Endothelial cell of umbilical vein (primary cell): ENCODE results near the gene MUC4. TPM values are rescaled to one million over a fixed set of nuclear protein-coding genes. Genes with fewer than 3 reads are reported as not detected.
"Not testable (repeated sequence)": the region's sequence is repeated elsewhere in the genome, so short reads cannot be mapped to it uniquely, and the experiment has no call there.

Source experiments
- BruUV-seq: library from RNA; stranded (reverse); fragments of 400-500 nt; replicated peaks from 2 replicates; lab custom pipeline; 2021; lab: Mats Ljungman, UMichigan
- CTCF ChIA-PET: fragments of 300-600, 350-600 bp; sonication (Branson Sonifier 250); formaldehyde crosslinking; loops from one replicate; lab custom pipeline; 2021; ENCODE audit warnings: antibody characterized with exemption, inconsistent platforms; lab: Charles Lee
- POLR2A ChIA-PET: fragments of 300-600, 350-600 bp; sonication (Branson Sonifier 250); formaldehyde crosslinking; loops from one replicate; lab custom pipeline; 2021; ENCODE audit warnings: antibody characterized with exemption, inconsistent platforms; lab: Charles Lee
- DNase-seq: peaks from one replicate; pipeline ENCODE4 v3.0.0-alpha.2; 2011; ENCODE audit warnings: low read depth, low spot score
- FAIRE-seq: peaks from 2 replicates; lab custom pipeline; 2011; peaks lifted over from hg19 to GRCh38; lab: Jason Lieb, UNC
- H2AFZ ChIP-seq: 2 replicates; pipeline ENCODE4 v1.6.0; 2012; ENCODE audit warnings: low read depth, low read length, control low read depth, inconsistent platforms
- H3K27ac ChIP-seq: 2 replicates; pipeline ENCODE4 v1.5.1; 2011; ENCODE audit warnings: low read depth, mild to moderate bottlenecking, control low read depth, low read length, moderate library complexity; ENCODE audit not compliant: insufficient read depth
- H3K27me3 ChIP-seq, 2 experiments: 2 replicates each; pipeline versions ENCODE4 v1.6.0 to v1.6.1; 2011; ENCODE audit warnings: low read length in 2 of 2, mixed read lengths in 1 of 2; ENCODE audit not compliant: control insufficient read depth in 2 of 2, insufficient read depth in 2 of 2
- H3K36me3 ChIP-seq, 2 experiments: 2 replicates in 1 of 2; 3 replicates in 1 of 2; pipeline ENCODE4 v1.5.1; 2011; ENCODE audit warnings: low read length in 2 of 2, mild to moderate bottlenecking in 1 of 2, moderate library complexity in 1 of 2; ENCODE audit not compliant: control insufficient read depth in 2 of 2, insufficient read depth in 2 of 2; ENCODE audit errors: extremely low read depth in 1 of 2
- H3K4me1 ChIP-seq: 3 replicates; pipeline ENCODE4 v1.5.1; 2011; ENCODE audit warnings: mild to moderate bottlenecking, low read length; ENCODE audit not compliant: control insufficient read depth, insufficient read depth; ENCODE audit errors: extremely low read depth
- H3K4me2 ChIP-seq: 2 replicates; pipeline ENCODE4 v1.6.1; 2011; ENCODE audit warnings: low read length, control low read depth, mixed read lengths; ENCODE audit not compliant: insufficient read depth
- H3K4me3 ChIP-seq, 3 experiments: fragments of 200-600 bp in 1 of 3; sonication (generic), shearing (Covaris generic) in 1 of 3; replicated peaks in 1 of 3; 2 replicates each; pipeline ENCODE4 v1.5.1; 2011 to 2016; ENCODE audit warnings: control low read depth in 3 of 3, low read length in 3 of 3, mild to moderate bottlenecking in 2 of 3, inconsistent platforms in 1 of 3, low read depth in 1 of 3, moderate library complexity in 1 of 3; ENCODE audit not compliant: insufficient read depth in 1 of 3
- H3K79me2 ChIP-seq: 2 replicates; pipeline ENCODE4 v1.6.0; 2012; ENCODE audit warnings: low read length, inconsistent platforms; ENCODE audit not compliant: control insufficient read depth, insufficient read depth
- H3K9ac ChIP-seq: replicated peaks from 2 replicates; pipeline ENCODE3; 2011; ENCODE audit warnings: low read length, control low read depth; ENCODE audit not compliant: insufficient read depth; ENCODE audit errors: extremely low read depth
- H3K9me1 ChIP-seq: replicated peaks from 3 replicates; pipeline ENCODE4 v1.6.0; 2011; ENCODE audit warnings: mild to moderate bottlenecking, low read length; ENCODE audit not compliant: control insufficient read depth, insufficient read depth; ENCODE audit errors: extremely low read depth
- H3K9me3 ChIP-seq: replicated peaks from 2 replicates; pipeline ENCODE4 v1.5.1; 2012; ENCODE audit warnings: low read length, inconsistent platforms; ENCODE audit not compliant: control insufficient read depth, insufficient read depth
- H4K20me1 ChIP-seq: replicated peaks from 2 replicates; pipeline ENCODE3; 2011; ENCODE audit warnings: mild to moderate bottlenecking, low read length; ENCODE audit not compliant: control insufficient read depth, insufficient read depth; ENCODE audit errors: extremely low read depth
- MYC ChIP-seq: IDR thresholded peaks from one replicate; pipeline ENCODE4 v1.6.1; 2011; ENCODE audit warnings: mild to moderate bottlenecking, low read depth, low read length
- POLR2AphosphoS5 ChIP-seq: IDR thresholded peaks from 2 replicates; pipeline ENCODE4 v1.6.1; 2012; ENCODE audit warnings: low read depth, mild to moderate bottlenecking, control low read depth, low read length, moderate library complexity; ENCODE audit not compliant: insufficient read depth
- dilution Hi-C: fragments of 300-500 bp; cut with MboI; formaldehyde crosslinking; loops from one replicate; pipeline ENCODE4 v1.15.0; 2019; ENCODE audit warnings: low sequenced_read_pairs; ENCODE audit not compliant: extremely low pct_ligation_motif_present
- intact Hi-C: fragments of 100-400 bp; cut with micrococcal nuclease; formaldehyde crosslinking; loops from one replicate; pipeline ENCODE4 v1.10.0; 2022
- polyA plus RNA-seq, 4 experiments: library from polyadenylated mRNA; depleted of rRNA in 3 of 4; stranded (reverse) in 3 of 4; unstranded in 1 of 4; fragments of >200 nt; gene quantifications; 2 replicates each; pipeline versions ENCODE4 v1.2.1 to v1.2.3, GENCODE V29; 2011 to 2012; ENCODE audit warnings: missing spikeins in 1 of 4
- total RNA-seq: library from RNA; stranded (reverse); gene quantifications from 2 replicates; pipeline ENCODE4 v1.2.3, GENCODE V29; 2021

MUC4 gene
- total and polyA plus RNA-seq, 2 donors (not counting 3 experiments of a cell fraction or from before 2014, with no cell fraction given) = 0.04 TPM; not detected in 1

DNA sequence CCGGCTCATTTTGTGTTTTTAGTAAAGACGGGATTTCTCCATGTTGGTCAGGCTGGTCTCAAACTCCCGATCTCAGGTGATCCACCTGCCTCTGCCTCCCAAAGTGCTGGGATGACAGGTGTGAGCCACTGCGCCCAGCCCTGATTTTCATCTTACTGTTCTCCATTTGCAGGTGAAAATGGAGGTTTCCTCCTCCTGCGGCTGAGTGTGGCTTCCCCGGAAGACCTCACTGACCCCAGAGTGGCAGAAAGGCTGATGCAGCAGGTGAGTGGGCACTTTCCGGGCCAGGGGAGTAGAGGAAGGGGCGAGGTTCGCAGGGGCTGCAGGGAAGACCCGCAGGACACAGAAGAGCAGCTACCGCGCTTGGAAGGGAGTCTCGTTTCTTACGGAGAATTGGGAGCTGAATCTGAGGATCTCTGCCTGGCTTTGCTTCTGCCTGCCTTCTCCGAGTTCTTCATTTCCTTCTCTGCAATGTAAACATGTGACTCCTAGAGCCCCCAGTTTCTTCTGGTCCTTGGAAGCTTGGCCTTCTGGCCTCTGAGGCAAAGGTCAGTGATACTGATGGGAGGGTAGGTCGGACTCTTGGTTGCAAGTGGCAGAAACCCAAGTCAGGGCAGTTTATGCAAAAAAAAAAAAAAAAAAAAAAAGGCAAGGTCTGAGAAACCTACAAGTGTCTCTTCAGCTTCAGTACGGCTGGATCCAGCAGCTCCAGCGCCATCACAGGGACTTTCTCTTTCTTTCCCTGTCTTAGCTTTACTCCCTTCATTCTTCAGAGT is 82.1 kb downstream of the MUC4 start:
- no peak overlapping the region for H2AFZ ChIP-seq
- dilution Hi-C loops (no loop called here), intact Hi-C loops (no loop called here)
- TF ChIP-seq MYC = no peak
- TF ChIP-seq POLR2AphosphoS5 = no peak
- H3K27ac ChIP-seq = no peak overlapping the region
- ChIA-PET POLR2A (no interaction called here), CTCF (interaction anchor here (0.7 to 1.8 kb wide), 2 partner anchors 14 to 130 kb away, joined by 3 to 4 read pairs; no protein-coding TSS in a partner anchor)
- H3K4me3 ChIP-seq = no peak overlapping the region
- BruUV-seq = no TSS peak
- no peaks in the 10 kb centered on the region for H3K4me1 ChIP-seq
- no peaks in the 10 kb centered on the region for H3K36me3 ChIP-seq
- H3K9me3 ChIP-seq = no peaks in the 10 kb centered on the region
- FAIRE-seq (no peak), DNase-seq (no peak)
- H3K9ac ChIP-seq = no peak overlapping the region
- H4K20me1 ChIP-seq = no peaks in the 10 kb centered on the region
- H3K4me2 ChIP-seq = no peak overlapping the region
- H3K79me2 ChIP-seq = no peaks in the 10 kb centered on the region
- no peaks in the 10 kb centered on the region for H3K9me1 ChIP-seq
- peaks cover 0 to 2% of the 10 kb centered on the region in 2 experiments for H3K27me3 ChIP-seq

DNA sequence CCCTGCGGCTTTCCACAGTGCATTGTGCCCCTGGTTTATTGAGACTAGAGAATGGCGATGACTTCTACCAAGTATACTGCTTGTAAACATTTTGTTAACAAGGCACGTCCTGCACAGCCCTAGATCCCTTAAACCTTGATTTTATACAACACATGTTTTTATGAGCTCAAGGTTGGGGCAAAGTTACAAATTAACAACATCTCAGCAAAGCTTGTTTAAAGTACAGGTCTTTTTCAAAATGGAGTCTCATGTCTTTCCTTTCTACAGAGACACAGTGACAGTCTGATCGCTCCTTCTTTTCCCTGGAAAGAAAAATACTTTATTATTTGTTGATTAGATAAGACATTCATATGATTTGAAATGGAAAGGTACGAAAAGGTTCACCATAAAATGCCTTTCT is 82.9 kb downstream of the MUC4 start:
- dilution Hi-C loops, intact Hi-C loops: not testable (repeated sequence)
- CTCF ChIA-PET = interaction anchor here (1.8 kb wide), 1 partner anchor 15 kb away, joined by 4 read pairs; no protein-coding TSS in a partner anchor

More for the DNA sequence above, 82.9 kb downstream of the MUC4 start:
- FAIRE-seq, H3K4me3 ChIP-seq, DNase-seq, H3K27ac ChIP-seq, H3K4me1 ChIP-seq, H4K20me1 ChIP-seq, H3K36me3 ChIP-seq, H2AFZ ChIP-seq, H3K9me1 ChIP-seq, H3K27me3 ChIP-seq, H3K4me2 ChIP-seq, BruUV-seq, H3K9ac ChIP-seq, H3K9me3 ChIP-seq, POLR2A ChIA-PET, H3K79me2 ChIP-seq: not testable (repeated sequence)
